DOHH2 (cell line): ENCODE measurements around the gene ACER1.

Experiments used
- CTCF ChIP-seq: fragments of 200-600 bp; sonication (generic); IDR thresholded peaks from one replicate; pipeline ENCODE4 v1.5.1; 2014; ENCODE audit warnings: antibody characterized with exemption, mild to moderate bottlenecking, low read depth, low read length; ENCODE audit not compliant: poor library complexity, severe bottlenecking
- EZH2phosphoT487 ChIP-seq: fragments of 200-600 bp; sonication (generic); IDR thresholded peaks from 2 replicates; pipeline ENCODE4 v1.6.1; 2017; ENCODE audit warnings: borderline replicate concordance, mild to moderate bottlenecking, antibody characterized with exemption, low read length, moderate library complexity, mixed read lengths

GRCh38 chr19:6325614-6326013 lies 7.8 kb downstream of the ACER1 start:
- no peak for TF ChIP-seq EZH2phosphoT487
- TF ChIP-seq CTCF, result no peak
